ENCODE measurements around the gene SNX1.

- TF ChIP-seq CTCF (IDR thresholded peaks at IDR 0.05), result no peak
- TF ChIP-seq ZFX (IDR thresholded peaks at IDR 0.05; ENCODE audit: borderline replicate concordance), result no peak
These were observed 22.1 kb downstream of the SNX1 start for GRCh38 chr15:64117759-64118487.

All from 22Rv1 (cell line).